ENCODE results near the gene NR3C2.

GRCh38 chr4:148064451-148064850 is 377.8 kb downstream of the NR3C2 start:
- TF ChIP-seq CTCF (conservative IDR thresholded peaks at IDR 0.05) (no peak), EZH2 (IDR thresholded peaks at IDR 0.05; ENCODE audit: low read depth) (no peak)

Data from PC-9 (cell line).